LoVo (cell line): ENCODE results near the gene ELL.

Experiments
- DNase-seq: peaks from one replicate; pipeline ENCODE4 v3.0.0-alpha.2; 2016; ENCODE audit warnings: low spot score

The ELL gene

GRCh38 chr19:18396471-18397241 lies 125.2 kb downstream of the ELL start:
- no peak for DNase-seq

GRCh38 chr19:18393836-18394235 lies 128.0 kb downstream of the ELL start:
- no peak for DNase-seq

- DNase-seq = no peak
Measured at GRCh38 chr19:18392926-18393325, 128.9 kb downstream of the ELL start.
